GM19351 (cell line): Measurements from ENCODE around the gene PAK1IP1.
A peak's percentile ranks its signal among the peaks of the same experiment; 100 is the strongest.
"Not testable (repeated sequence)": the region's sequence is repeated elsewhere in the genome, so short reads cannot be mapped to it uniquely, and the experiment has no call there.

Experiments used
- ATAC-seq: cut with Tn5 transposase; IDR thresholded peaks from one replicate; pipeline ENCODE4 v1.9.1; 2021; ENCODE audit warnings: mild to moderate bottlenecking, moderate library complexity; ENCODE audit not compliant: unreplicated experiment

PAK1IP1 gene

GRCh38 chr6:10740061-10740460 lies 45.3 kb downstream of the PAK1IP1 start:
- ATAC-seq: no peak

- not testable (repeated sequence) for ATAC-seq
Observed at GRCh38 chr6:10741643-10742042, 46.9 kb downstream of the PAK1IP1 start.

DNA sequence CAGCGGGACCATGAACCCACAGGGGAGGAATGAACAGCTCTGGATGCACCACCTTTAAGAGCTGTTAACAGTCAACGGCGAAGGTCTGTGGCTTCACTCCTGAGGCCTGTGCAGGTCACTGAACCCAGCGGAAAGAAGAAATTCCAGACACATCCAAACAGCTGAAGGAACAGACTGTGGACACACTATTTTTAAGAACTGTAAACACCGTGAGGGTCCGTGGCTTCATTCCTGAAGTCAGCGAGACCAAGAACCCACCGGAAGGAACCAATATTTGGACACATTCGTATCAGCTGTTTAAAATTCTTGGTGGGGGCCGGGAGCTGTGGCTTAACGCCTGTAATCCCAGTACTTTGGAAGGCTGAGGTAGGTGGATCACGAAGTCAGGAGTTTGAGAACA lies 47.5 kb downstream of the PAK1IP1 start:
- ATAC-seq: no peak

- ATAC-seq: no peak
Observed at GRCh38 chr6:10743515-10743914, 48.7 kb downstream of the PAK1IP1 start.

- no peak for ATAC-seq
Observed at GRCh38 chr6:10745116-10745515, 50.3 kb downstream of the PAK1IP1 start.

- ATAC-seq: no peak
Observed at GRCh38 chr6:10746915-10747250, 52.1 kb downstream of the PAK1IP1 start.

DNA sequence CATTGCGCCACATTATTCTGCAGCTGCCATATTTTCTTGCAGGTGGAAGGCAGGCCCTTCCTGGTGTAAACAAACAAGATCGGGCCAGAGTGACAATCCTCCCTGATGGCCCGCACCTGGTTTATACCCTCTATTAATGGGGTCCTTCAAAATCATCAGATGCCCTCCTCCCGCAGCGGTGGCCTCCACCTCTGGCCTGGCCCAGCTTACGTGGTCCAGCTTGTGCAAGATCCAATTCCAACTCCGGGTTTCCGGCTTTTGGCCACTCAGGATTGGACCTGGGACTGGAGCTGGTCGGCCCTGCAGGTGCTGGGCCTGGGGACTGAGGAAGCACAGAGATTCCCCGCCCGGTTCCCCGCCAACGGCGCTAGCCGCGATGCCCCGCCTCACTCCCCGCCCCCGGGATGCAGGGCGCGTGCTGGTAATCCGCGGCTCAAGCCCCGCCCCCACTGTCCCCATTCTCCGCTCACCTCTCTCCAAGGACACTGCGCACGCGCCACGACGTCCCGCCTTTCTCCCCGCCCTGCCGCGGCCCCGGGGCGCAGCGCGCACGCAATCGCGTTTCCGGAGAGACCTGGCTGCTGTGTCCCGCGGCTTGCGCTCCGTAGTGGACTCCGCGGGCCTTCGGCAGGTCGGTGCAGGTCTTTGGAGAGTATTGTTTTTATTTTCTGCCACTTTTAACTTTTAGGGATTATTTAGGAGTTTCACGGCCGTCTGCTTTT lies 52.6 kb downstream of the PAK1IP1 start, which contains the start of gene TMEM14B:
TMEM14B (plus strand) TSS at position 555 of the 722 bp plus-strand sequence. CDS start 1,441 bp downstream, outside the sequence.
- peak; percentile 94 for ATAC-seq

DNA sequence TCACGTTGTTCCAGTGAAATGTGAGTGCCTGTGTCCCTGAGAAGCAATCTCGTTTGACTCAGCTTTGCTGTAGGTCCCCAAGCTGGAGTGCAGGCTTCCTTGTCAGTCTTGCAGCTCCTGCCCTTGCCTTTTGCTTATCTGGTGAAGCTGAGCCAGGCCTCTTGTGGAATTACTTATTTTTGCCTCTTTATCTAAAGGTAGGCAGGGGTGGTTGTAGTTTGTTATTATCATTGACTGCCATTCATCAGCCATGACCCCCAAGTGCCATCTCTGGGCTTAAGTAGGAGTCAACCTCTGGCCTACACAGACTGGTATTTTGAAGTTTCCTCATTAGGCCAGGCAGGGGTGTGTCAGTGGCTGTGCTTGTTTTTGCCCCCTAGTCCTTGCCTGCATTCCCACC lies 55.0 kb downstream of the PAK1IP1 start:
- no peak for ATAC-seq

GRCh38 chr6:10750568-10750967 lies 55.8 kb downstream of the PAK1IP1 start:
- not testable (repeated sequence) for ATAC-seq

DNA sequence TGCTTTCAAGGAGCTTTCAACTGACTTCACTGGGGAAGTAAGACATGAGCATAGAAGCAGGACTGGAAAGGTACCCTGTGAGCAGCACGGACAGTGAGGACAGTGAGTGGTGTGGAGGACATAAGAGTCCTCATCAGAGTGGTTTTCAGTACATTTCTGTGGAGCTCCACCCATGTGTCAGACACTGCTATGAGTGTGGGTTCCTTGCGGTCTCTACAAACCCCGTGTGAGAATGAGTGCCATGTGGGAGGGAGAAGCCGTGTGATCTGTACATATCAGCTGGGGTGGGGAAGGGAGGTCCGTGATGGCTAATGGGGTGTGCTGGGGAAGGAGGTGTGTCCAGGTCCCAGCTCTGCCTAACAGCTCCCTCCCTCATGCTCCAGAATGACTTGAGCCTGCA lies 57.0 kb downstream of the PAK1IP1 start:
- not testable (repeated sequence) for ATAC-seq

DNA sequence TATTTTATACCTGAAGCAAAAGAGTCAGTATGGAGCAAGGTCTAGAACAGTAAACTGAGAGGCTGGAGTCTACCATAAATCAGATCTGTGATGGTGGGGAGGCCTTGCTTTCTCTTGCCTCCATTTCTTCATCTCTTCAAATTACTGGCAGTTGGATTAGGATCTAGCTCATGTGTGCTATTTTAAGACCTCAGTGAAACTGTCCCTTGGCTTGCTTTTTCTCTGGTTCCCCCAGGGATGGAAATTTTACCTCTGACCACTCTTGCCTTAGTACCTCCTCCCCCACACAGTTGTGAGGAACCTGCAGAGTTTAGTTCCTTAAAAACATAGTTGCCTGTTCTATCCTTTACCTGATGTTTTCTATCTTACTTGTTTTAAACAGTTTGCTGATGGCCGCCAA lies 61.3 kb downstream of the PAK1IP1 start:
- ATAC-seq: no peak
